Progenitor cell of endocrine pancreas (in vitro differentiated cells): Measurements from ENCODE around the gene TOR1AIP1. TPM values are rescaled to one million over a fixed set of nuclear protein-coding genes. Genes with fewer than 3 reads are reported as not detected.
"Not testable (repeated sequence)": the region's sequence is repeated elsewhere in the genome, so short reads cannot be mapped to it uniquely, and the experiment has no call there.

Experiments
- DNase-seq: peaks from one replicate; pipeline ENCODE4 v3.0.0; 2021; ENCODE audit warnings: low spot score; ENCODE audit not compliant: unreplicated experiment
- H3K27ac Mint-ChIP-seq: 2 replicates; pipeline ENCODE4 v1.8.0; 2021; ENCODE audit warnings: mild to moderate bottlenecking, moderate library complexity, mixed read lengths
- H3K27me3 Mint-ChIP-seq: 2 replicates; pipeline ENCODE4 v1.8.0; 2021; ENCODE audit warnings: mixed read lengths
- H3K36me3 Mint-ChIP-seq: 2 replicates; pipeline ENCODE4 v1.8.0; 2022; ENCODE audit warnings: mixed read lengths; ENCODE audit not compliant: insufficient read depth
- H3K4me1 Mint-ChIP-seq: 2 replicates; pipeline ENCODE4 v1.8.0; 2021; ENCODE audit warnings: low read depth, mixed read lengths
- H3K4me3 Mint-ChIP-seq: 2 replicates; pipeline ENCODE4 v1.8.0; 2021; ENCODE audit warnings: low read depth, mild to moderate bottlenecking, moderate library complexity, mixed read lengths
- H3K9me3 Mint-ChIP-seq: 2 replicates; pipeline ENCODE4 v1.8.0; 2021; ENCODE audit warnings: low read depth, mixed read lengths
- long read RNA-seq: library from polyadenylated mRNA; unstranded; transcript quantifications from one replicate; pipeline ENCODE4 v2.0.0, GENCODE V29; 2020
- total RNA-seq: library from RNA; stranded (reverse); gene quantifications from 2 replicates; pipeline ENCODE4 v1.2.1, GENCODE V29; 2021
- TF ChIP-seq, protein P1 (sequence below): fragments of 200-600 bp; sonication (generic); IDR thresholded peaks from one replicate; pipeline ENCODE4 v1.5.0; 2021; ENCODE audit warnings: antibody characterized with exemption, mild to moderate bottlenecking; ENCODE audit not compliant: unreplicated experiment

Gene TOR1AIP1, protein sequence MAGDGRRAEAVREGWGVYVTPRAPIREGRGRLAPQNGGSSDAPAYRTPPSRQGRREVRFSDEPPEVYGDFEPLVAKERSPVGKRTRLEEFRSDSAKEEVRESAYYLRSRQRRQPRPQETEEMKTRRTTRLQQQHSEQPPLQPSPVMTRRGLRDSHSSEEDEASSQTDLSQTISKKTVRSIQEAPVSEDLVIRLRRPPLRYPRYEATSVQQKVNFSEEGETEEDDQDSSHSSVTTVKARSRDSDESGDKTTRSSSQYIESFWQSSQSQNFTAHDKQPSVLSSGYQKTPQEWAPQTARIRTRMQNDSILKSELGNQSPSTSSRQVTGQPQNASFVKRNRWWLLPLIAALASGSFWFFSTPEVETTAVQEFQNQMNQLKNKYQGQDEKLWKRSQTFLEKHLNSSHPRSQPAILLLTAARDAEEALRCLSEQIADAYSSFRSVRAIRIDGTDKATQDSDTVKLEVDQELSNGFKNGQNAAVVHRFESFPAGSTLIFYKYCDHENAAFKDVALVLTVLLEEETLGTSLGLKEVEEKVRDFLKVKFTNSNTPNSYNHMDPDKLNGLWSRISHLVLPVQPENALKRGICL
- 29.5 and 32.0 TPM in 2 replicates for total RNA-seq
- long read RNA-seq, full-length matches to known transcripts = 87 of 106 reads
- long read RNA-seq, partial matches to known transcripts = 5 of 106 reads
- long read RNA-seq, other reads (novel, unspliced or antisense) = 14 of 106 reads

DNA sequence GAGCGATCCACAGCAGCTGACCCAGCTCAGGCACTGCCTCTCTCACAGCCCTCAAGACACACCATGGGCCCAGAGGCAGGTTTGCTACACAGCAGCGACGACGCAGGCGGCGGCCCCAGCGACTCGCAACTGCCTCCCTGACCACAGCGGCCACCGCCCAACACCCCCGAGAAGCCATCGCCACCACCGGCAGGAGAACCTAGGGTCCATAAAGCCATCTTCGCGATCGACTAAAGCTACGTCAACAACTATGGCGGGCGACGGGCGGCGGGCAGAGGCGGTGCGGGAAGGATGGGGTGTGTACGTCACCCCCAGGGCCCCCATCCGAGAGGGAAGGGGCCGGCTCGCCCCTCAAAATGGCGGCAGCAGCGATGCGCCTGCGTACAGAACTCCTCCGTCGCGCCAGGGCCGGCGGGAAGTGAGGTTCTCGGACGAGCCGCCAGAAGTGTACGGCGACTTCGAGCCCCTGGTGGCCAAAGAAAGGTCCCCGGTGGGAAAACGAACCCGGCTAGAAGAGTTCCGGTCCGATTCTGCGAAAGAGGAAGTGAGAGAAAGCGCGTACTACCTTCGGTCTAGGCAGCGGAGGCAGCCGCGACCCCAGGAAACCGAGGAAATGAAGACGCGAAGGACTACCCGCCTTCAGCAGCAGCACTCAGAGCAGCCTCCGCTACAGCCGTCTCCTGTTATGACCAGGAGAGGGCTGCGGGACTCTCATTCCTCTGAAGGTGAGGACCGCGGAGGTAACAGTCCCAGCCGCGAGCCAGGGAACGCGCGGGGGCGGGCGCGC, at the start of gene TOR1AIP1:
Gene TOR1AIP1 (plus strand): TSS at position 33 of the 787 bp plus-strand sequence. CDS start 218 bp downstream, at position 251.
- Mint-ChIP-seq H3K27me3 (no peaks in the 10 kb centered on the region), H3K4me1 (peaks cover 26% of the 10 kb centered on the region), H3K4me3 (peak within 1 kb of the TSS; percentile 96), H3K9me3 (no peaks in the 10 kb centered on the region), H3K27ac (peak within 1 kb of the TSS; percentile 100), H3K36me3 (no peaks in the 10 kb centered on the region)
- TF ChIP-seq, protein P1, sequence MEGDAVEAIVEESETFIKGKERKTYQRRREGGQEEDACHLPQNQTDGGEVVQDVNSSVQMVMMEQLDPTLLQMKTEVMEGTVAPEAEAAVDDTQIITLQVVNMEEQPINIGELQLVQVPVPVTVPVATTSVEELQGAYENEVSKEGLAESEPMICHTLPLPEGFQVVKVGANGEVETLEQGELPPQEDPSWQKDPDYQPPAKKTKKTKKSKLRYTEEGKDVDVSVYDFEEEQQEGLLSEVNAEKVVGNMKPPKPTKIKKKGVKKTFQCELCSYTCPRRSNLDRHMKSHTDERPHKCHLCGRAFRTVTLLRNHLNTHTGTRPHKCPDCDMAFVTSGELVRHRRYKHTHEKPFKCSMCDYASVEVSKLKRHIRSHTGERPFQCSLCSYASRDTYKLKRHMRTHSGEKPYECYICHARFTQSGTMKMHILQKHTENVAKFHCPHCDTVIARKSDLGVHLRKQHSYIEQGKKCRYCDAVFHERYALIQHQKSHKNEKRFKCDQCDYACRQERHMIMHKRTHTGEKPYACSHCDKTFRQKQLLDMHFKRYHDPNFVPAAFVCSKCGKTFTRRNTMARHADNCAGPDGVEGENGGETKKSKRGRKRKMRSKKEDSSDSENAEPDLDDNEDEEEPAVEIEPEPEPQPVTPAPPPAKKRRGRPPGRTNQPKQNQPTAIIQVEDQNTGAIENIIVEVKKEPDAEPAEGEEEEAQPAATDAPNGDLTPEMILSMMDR = peak; percentile 49
- peak; percentile 93 for DNase-seq

DNA sequence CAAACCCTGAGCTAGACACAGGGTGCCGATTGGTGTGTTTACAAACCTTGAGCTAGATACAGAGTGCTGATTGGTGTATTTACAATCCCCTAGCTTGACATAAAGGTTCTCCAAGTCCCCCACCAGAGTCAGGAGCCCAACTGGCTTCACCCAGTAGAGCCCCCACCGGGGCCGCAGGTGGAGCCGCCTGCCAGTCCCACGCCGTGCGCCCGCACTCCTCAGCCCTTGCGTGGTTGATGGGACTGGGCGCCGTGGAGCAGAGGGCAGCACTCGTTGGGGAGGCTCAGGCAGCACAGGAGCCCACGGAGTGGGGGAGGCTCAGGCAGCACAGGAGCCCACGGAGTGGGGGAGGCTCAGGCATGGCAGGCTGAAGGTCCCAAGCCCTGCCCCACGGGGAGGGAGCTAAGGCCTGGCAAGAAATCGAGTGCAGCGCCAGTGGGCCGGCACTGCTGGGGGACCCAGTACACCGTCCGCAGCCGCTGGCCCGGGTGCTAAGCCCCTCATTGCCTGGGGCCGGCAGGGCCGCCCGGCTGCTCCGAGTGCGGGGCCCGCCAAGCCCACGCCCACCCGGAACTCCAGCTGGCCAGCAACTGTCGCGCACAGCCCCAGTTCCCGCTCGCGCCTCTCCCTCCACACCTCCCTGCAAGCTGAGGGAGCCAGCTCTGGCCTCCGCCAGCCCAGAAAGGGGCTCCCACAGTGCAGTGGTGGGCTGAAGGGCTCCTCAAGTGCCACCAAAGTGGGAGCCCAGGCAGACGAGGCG, 45.2 kb upstream of the TOR1AIP1 start:
- not testable (repeated sequence) for H3K9me3 Mint-ChIP-seq, H3K4me3 Mint-ChIP-seq, H3K27me3 Mint-ChIP-seq

DNA sequence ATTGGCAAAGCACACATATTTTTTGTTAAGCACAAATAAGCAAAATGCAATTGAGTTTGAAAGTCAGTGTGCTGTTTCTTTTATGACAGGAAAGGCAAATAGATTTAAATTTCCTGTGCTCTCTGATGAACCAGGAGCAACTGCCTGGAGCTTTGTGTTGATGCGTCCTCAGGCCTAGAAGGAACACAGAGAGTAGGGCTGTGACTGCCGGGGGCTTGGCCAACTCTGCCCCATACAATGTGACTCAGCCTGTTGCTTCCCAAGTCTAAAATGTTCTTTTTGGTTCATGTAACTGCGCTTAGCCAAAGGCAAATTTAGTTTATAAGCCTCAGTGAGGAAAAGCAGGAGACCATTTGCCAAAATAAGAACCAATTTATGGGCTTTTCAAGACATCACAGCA, 42.0 kb upstream of the TOR1AIP1 start:
- DNase-seq = no peak
- peaks cover 2% of the 10 kb centered on the region for H3K9me3 Mint-ChIP-seq
- TF ChIP-seq, protein P1 = no peak
- H3K4me3 Mint-ChIP-seq = no peak overlapping the region
- H3K4me1 Mint-ChIP-seq = no peaks in the 10 kb centered on the region
- H3K27ac Mint-ChIP-seq = no peak overlapping the region
- H3K36me3 Mint-ChIP-seq = peaks cover 11% of the 10 kb centered on the region
- no peaks in the 10 kb centered on the region for H3K27me3 Mint-ChIP-seq

More for the DNA sequence above, 45.2 kb upstream of the TOR1AIP1 start:
- not testable (repeated sequence) for H3K36me3 Mint-ChIP-seq, H3K27ac Mint-ChIP-seq, DNase-seq, H3K4me1 Mint-ChIP-seq

DNA sequence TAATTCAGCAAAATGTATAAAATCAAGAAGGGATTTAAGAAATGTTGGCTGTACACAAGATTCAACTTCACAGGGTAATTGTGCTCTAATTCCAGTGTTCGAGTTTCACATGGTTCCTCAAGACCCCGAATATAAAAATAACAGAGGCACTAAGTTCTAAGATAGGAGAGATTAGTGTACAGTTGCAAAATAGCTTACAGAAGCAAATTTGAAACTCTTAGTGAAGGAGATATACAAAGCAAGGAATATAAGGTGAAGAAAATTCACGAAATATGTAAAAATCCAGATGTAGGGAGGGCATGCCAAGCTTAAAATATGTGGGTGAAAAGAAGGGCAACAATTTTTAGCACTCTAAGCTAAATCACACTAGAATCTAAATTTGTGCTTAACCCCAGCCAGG, 33.9 kb upstream of the TOR1AIP1 start:
- Mint-ChIP-seq H3K4me1 (no peaks in the 10 kb centered on the region), H3K27ac (no peak overlapping the region), H3K4me3 (no peak overlapping the region), H3K9me3 (no peaks in the 10 kb centered on the region), H3K36me3 (peaks cover 22% of the 10 kb centered on the region), H3K27me3 (no peaks in the 10 kb centered on the region)
- DNase-seq = no peak
- TF ChIP-seq, protein P1 = no peak

DNA sequence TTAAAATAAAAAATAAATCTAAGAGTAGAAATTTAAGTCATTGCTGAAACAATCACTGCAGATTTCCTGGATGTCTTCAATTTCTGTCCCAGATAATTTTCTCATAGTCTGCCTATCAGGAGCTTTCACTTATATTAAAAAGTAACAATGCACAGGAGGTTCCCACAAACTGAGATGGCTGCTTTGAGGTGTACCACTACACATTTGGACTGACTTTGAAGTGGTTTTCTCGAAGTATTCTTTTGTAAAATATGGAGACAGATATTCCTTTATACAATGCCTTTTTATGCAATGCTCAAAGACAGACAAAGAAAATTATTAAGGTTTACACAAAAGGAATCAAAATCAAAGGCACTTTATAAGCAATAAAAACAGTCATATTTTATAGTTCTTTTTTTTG, 29.0 kb upstream of the TOR1AIP1 start:
- no peaks in the 10 kb centered on the region for H3K4me1 Mint-ChIP-seq
- H3K27me3 Mint-ChIP-seq = no peaks in the 10 kb centered on the region
- no peak for DNase-seq

DNA sequence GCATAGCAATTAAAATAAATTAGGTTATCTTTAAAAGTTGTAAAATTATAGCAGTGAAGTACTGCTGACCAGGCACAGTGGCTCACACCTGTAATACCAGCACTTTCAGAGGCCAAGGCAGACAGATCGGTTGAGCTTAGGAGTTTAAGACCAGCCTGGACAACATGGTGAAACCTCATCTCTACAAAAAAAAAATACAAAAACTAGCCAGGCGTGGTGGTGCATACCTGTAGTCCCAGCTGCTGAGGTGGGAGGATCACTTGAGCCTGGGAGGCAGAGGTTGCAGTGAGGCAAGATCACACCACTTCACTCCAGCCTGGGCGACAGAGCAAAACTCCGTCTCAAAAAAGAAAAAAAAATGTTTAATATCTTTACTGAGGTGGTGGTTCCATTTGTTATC, 26.3 kb upstream of the TOR1AIP1 start:
- not testable (repeated sequence) for H3K4me3 Mint-ChIP-seq, H3K27me3 Mint-ChIP-seq, H3K36me3 Mint-ChIP-seq

More for the DNA sequence above, 29.0 kb upstream of the TOR1AIP1 start:
- Mint-ChIP-seq H3K36me3 (peaks cover 13% of the 10 kb centered on the region), H3K9me3 (no peaks in the 10 kb centered on the region), H3K4me3 (no peak overlapping the region), H3K27ac (no peak overlapping the region)
- TF ChIP-seq, protein P1 = no peak

More for the DNA sequence above, 26.3 kb upstream of the TOR1AIP1 start:
- not testable (repeated sequence) for H3K9me3 Mint-ChIP-seq, DNase-seq, H3K4me1 Mint-ChIP-seq, H3K27ac Mint-ChIP-seq
